ENCODE results near the gene ROR1.
A peak's percentile ranks its signal among the peaks of the same experiment; 100 is the strongest.
"Not testable (repeated sequence)": the region's sequence is repeated elsewhere in the genome, so short reads cannot be mapped to it uniquely, and the experiment has no call there.

Gene ROR1

DNA sequence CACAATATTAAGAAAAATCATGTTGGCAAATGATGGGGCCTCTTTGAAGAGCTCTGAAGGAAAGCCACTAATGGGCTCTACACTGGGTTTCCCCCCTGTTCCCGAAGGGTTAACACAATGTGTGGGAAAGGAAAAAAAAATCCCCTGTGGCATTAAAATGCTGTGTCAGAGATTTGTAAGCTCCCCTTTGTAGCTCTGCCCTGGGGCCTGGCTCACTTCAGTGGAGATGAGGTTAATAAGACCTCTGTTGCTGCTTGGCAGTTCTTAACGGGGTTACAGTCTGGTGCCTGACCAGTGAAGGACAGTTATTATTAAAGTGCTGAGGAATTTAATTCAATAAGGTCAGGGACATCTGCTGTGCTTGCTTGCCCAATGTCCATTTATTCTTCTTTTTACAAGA, 299.9 kb downstream of the ROR1 start:
- in situ Hi-C loops (cut with HindIII; ENCODE audit: low pct_ligation_motif_present, low pct_unique_long_range_greater_than_20kb, low sequenced_read_pairs) = no loop called here
- DNase-seq = no peak

DNA sequence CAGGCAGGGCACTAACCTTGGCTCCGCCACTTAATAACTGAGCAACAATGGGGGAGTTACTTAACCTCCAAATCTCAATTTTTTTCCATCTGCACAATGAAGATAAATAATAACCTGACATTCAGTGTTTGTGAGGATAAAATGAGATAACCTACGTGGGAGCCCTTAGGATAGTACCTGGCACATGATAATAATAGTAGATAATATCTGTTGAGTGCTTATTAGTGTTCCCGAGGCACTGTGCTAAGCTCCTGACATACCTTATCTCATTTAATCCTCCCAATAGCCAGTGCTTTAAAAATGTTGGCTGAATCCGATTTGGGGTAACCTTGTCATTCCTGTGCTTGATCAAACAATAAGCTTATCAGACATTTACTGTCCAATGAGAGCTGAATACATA, 300.9 kb downstream of the ROR1 start:
- in situ Hi-C loops (cut with HindIII; ENCODE audit: low pct_ligation_motif_present, low pct_unique_long_range_greater_than_20kb, low sequenced_read_pairs) = no loop called here
- no peak for DNase-seq

DNA sequence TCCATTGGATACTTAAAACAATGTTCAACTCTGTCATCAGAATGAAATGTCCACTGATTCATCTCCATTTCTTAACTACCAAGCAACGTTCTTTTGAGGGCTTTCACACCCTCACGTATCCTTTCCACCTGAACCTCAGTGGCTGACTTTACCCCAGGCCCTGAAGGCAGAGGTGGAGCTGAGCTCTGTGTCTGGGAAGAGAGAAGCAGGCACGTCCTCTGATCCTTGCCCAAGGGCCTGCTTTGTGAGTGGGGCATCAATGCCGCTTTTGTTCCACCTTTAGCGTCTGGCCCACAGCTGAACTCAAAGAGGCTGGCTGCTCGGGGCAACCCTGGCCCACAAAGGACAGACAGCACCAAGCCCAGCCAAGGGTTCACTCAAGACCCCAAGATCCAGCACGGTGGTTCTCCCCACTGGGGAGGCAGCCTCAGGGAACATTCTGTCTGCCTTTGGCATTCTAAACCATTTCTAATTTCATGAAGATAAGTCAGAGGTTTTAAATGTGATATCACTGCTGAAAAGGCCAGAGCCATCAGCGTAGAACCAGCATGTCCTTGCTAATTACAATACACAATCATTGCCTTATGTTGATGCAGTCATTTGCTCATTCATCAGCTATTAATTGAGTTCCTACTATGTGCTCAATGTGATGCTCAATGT, 303.6 kb downstream of the ROR1 start:
- no peak for DNase-seq
- in situ Hi-C loops (cut with HindIII; ENCODE audit: low pct_ligation_motif_present, low pct_unique_long_range_greater_than_20kb, low sequenced_read_pairs) = no loop called here

DNA sequence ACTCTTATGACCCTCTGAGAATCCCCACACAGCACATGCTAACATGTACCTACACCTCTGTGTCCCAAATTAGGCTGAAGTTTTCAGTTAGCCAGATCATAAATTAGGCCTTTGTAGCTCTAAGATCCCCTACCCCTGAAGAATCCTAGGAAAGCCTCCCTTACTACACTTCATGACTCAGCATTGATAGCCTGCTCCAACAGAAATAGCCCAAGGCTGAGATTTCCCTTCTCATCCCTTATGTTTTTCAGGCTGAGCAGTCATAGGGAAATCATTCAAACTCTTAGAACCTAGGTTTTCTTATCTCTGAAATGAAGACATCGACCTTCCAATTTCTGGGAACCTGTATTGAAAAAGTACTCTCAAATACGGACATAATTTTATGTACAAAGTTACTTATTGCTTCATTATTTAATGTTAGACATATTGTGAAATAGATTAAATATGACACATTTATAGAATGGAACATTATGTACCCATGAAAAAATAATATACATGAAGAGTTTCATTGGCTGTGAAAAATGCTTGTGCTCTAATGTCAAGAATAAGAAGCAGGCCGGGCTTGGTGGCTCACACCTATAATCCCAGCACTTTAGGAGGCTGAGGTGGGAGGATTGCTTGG, 307.2 kb downstream of the ROR1 start:
- DNase-seq = no peak

DNA sequence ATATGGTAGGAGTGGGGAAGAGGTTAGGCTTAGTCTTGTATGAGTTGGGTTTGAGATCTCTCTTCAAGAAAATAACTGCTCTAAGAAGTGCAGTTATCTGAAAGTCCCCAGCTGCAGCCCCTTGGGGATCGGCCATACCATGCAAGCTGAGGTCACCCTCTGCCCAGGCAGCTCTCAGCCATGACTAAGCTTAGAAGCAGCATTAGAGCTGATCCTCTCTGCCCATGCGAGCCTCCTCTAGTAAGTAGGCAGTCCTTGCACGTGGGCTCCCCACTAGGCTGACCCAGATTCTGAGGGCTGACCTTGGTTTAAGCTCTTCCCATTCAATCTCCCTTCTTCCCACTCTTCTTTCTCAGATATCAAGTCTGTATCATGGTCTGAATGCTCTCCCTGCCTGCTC, 308.6 kb downstream of the ROR1 start:
- in situ Hi-C loops (cut with HindIII; ENCODE audit: low pct_ligation_motif_present, low pct_unique_long_range_greater_than_20kb, low sequenced_read_pairs) = no loop called here
- peak; percentile 60 for DNase-seq

More for the DNA sequence above, 307.2 kb downstream of the ROR1 start:
- in situ Hi-C loops (cut with HindIII; ENCODE audit: low pct_ligation_motif_present, low pct_unique_long_range_greater_than_20kb, low sequenced_read_pairs) = no loop called here

DNA sequence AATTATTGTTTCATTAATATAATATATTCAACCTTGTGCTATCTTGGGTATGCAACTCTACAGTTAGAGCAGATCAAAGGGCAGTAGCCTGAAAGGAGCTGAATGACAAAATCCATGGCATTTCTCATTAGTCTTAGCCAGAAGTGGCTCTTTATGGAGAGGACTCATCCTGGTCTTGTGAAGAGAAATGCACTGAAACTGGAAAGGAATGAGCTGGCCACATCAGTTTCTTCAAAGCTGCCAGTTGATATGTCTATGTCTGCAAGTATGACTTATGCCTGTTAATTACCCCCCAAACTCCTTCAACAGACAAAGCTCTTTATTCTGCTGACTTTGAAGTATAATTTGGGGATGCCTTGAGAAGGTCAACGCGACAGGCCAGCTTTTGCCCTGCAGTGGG, 310.6 kb downstream of the ROR1 start:
- no peak for DNase-seq
- in situ Hi-C loops (cut with HindIII; ENCODE audit: low pct_ligation_motif_present, low pct_unique_long_range_greater_than_20kb, low sequenced_read_pairs) = no loop called here

DNA sequence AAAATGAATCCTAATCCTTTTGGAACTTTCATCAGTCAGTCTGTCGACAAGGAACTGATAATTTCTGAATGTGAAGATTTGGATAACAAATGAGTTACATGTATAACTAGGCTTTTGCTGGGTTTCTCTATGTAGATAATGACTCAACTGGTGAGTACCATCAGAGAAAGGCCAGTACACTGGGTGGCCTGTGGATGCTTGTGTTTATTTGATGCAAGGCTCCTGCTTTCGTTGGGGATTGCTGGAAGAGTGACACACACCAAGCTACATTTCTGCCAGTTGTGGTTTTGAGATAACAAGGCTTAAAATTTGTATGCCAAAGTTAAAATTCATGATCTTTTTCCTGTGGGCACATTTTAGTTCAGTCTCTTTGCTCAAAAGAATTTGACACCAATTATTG, 314.0 kb downstream of the ROR1 start:
- in situ Hi-C loops (cut with HindIII; ENCODE audit: low pct_ligation_motif_present, low pct_unique_long_range_greater_than_20kb, low sequenced_read_pairs) = no loop called here
- DNase-seq = no peak

DNA sequence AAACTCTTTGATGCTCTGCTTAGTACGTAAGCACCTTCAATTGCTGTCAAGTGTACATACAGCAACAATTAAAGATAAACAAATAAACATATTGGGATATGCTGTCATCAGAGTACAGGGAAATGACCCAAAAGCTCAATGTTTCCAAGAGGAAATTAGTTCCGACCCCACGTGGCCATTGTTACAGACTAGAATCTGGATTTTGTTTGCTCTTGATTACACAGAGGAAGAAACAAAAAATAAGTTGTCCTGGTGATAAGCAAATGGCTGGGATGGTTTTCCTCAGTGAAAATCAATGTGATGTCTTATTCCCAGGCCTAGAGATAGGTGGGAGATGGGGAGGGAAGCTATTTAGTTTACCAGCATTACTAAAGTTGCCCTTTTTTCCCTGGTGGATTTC, 316.6 kb downstream of the ROR1 start:
- no peak for DNase-seq
- in situ Hi-C loops (cut with HindIII; ENCODE audit: low pct_ligation_motif_present, low pct_unique_long_range_greater_than_20kb, low sequenced_read_pairs) = no loop called here

DNA sequence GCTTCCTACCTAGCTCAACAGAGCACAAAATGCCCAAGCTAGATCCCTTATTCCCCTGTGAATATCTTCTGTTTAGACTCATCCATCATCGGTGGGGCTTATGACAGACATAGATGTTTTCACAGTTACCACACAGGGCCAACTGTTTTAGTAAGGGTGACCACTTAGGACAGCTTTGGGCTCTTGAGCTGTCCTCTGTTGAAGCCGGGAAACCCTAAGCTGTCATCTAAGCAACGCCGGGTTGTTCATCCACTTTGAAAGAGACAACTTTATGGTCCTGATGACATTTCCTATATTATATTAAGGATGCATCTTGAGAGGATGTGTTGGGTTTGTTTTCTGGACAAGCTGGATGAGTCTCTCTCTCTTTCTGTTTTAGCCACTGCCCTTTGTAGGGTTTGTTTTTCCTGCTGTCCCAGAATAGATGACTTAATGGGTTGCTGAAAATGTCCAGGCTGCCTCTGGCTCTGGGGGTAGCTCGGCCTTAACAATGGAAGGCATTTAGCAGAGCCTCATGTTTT, 319.1 kb downstream of the ROR1 start:
- in situ Hi-C loops (cut with HindIII; ENCODE audit: low pct_ligation_motif_present, low pct_unique_long_range_greater_than_20kb, low sequenced_read_pairs) = no loop called here
- no peak for DNase-seq

DNA sequence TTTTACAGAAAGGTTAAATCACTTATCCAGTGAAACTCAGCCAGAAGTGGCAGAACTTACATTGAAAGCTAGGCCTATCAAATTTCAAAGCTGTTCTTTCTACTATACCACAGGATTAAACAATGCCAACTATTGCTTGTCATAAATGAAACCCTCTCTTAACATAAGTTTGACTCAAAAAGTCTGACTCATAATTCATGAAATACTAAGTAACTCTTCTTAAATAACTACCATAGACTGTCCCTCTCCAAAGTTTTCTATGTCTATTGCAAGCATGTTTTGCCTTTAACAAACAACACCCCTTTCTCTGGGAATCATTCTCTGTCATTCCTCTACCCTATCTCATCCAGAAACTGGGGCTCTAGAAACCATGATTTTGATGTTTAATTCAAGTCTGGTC, 320.1 kb downstream of the ROR1 start:
- no peak for DNase-seq

DNA sequence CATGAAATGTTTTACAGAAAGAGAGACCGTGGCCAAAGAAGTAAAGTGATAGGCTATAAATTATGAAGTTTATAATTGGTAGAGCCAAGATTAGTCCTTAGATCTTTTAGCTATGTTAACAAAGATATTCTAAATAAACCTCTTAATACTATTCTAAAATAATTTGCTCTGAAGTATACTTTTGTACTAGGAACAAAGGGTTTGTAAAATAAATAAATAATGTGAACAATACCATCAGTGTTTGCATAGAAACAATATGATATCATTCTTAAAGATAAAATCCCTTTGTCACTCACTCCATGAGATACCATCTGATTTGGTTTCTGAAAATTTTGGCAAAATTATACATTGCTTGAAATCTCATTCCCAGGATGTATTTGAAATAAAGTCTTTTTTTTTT, 322.0 kb downstream of the ROR1 start:
- in situ Hi-C loops (cut with HindIII; ENCODE audit: low pct_ligation_motif_present, low pct_unique_long_range_greater_than_20kb, low sequenced_read_pairs) = no loop called here
- no peak for DNase-seq

More for the DNA sequence above, 320.1 kb downstream of the ROR1 start:
- in situ Hi-C loops (cut with HindIII; ENCODE audit: low pct_ligation_motif_present, low pct_unique_long_range_greater_than_20kb, low sequenced_read_pairs) = no loop called here

DNA sequence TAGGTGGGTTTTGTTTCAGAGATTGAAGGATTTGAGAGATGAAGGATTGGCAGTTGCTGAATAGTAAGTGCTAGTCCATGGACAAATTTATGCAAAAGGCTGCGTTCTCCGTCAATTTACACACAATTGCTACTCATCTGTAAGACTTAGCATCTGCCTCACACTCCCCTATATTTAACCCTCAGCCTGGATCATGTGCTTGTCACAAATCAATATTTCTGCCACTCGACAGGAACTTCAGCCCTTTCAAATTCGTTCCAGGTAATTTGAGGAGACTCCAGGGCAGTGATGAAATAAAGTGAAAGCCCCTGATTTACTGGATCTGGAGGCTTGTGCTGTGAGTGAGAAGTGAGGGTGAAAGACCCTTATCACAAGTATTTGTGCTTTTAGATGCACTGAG, 324.0 kb downstream of the ROR1 start:
- in situ Hi-C loops (cut with HindIII; ENCODE audit: low pct_ligation_motif_present, low pct_unique_long_range_greater_than_20kb, low sequenced_read_pairs) = no loop called here
- DNase-seq = no peak

DNA sequence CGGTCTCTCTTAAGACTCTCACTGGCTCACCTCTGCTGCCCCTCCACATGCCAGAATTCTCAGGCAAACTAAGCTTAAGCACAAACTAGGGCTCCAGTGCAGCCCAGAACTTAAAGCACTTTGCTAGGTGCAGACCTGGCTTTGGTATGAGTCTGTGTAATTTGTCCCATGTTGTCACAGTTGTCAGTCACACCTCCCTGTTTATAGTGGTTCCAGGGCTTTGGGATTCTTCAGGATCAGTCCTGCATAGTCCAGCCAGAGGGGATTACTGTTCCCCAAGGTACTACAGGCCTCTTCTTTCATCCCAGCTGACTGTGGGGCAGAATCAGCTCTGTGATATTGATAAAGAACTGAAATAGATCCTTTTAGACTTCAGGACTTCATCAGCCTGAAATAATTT, 324.6 kb downstream of the ROR1 start:
- in situ Hi-C loops (cut with HindIII; ENCODE audit: low pct_ligation_motif_present, low pct_unique_long_range_greater_than_20kb, low sequenced_read_pairs) = no loop called here
- DNase-seq = no peak

DNA sequence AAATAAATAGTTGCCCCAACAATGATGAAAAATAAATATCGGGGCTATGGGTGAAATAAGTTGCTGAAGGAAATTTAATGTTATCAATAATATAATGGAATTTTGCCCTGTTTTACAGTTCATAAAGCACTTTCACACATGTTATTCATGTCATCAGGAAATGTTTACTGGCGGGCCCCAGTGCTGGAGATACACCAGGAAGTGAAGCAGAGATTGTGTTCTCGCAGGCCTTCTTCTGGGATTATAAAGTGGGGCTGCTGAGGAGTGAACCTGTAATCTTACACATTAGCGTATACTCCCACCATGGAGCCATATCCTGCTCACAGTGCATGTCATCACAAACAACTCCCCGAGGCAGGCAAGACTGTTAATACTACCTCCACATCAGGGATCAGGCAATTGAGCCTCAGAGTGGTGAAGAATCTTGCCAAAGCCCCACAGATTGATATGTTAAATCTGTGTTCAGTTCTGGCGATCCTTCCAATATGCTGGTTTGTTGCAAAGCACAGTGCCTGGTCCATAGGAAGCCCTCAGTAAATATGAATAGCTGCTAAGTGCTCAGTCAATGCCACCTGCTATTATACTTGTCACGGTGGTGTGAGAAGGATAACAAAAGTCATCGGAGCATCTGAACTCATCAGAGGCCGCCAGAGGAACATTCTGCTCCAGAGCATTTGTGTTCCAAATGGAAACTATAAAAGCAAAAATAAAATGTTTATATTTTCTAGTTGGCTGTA, 325.2 kb downstream of the ROR1 start:
- no peak for DNase-seq
- in situ Hi-C loops (cut with HindIII; ENCODE audit: low pct_ligation_motif_present, low pct_unique_long_range_greater_than_20kb, low sequenced_read_pairs) = no loop called here

DNA sequence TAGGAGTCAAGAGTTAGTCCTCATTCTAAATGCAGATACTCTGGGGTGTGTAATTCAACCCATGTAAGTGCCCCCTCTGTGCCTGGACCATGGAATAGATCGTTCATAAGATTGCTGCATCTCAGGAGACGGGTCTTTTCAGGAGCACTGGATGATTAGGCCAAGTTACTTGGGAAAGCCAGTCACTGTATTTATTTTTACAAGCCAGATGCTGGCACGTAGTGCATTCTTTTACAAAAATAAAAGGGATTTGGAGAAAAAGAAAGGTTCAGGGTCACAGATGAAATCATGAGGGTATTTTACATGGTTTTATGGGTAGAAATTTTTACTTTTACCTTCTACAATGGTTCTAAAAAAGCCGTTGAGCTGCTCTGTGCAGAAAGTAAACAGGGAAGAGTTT, 327.0 kb downstream of the ROR1 start:
- in situ Hi-C loops (cut with HindIII; ENCODE audit: low pct_ligation_motif_present, low pct_unique_long_range_greater_than_20kb, low sequenced_read_pairs) = no loop called here

DNA sequence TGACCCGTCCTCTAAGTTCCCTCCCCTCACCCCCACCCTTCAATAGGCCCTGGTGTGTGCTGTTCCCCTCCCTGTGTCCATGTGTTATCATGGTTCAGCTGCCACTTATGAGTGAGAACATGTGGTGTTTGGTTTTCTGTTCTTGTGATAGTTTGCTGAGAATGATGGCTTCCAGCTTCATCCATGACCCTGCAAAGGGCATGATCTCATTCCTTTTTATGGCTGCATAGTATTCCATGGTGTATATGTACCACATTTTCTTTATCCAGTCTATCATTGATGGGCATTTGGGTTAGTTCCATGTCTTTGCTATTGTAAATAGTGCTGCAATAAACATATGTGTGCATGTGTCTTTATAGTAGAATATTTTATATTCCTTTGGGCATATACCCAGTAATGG, 330.8 kb downstream of the ROR1 start:
- in situ Hi-C loops (cut with HindIII; ENCODE audit: low pct_ligation_motif_present, low pct_unique_long_range_greater_than_20kb, low sequenced_read_pairs); DNase-seq: not testable (repeated sequence)

More for the DNA sequence above, 327.0 kb downstream of the ROR1 start:
- DNase-seq = no peak

DNA sequence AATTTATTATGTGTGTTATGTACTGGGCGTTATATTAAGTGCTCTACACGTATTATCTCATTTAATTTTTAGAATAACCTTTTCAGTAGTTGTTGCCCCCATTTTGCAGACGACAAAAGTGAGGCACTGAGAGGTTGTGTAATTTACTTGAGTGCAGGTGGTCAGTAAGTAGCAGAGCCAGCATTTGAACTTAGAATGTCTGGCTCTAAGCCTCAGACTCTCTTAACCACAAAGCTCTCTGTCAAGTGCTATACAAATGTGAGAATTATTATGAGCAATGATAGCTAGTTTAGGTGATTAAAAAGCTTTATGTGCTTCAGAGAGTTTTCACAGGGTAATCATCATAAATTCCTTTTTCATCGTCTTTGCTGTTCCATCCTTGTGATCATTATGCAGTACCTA, 333.3 kb downstream of the ROR1 start:
- DNase-seq = no peak
- in situ Hi-C loops (cut with HindIII; ENCODE audit: low pct_ligation_motif_present, low pct_unique_long_range_greater_than_20kb, low sequenced_read_pairs) = no loop called here

DNA sequence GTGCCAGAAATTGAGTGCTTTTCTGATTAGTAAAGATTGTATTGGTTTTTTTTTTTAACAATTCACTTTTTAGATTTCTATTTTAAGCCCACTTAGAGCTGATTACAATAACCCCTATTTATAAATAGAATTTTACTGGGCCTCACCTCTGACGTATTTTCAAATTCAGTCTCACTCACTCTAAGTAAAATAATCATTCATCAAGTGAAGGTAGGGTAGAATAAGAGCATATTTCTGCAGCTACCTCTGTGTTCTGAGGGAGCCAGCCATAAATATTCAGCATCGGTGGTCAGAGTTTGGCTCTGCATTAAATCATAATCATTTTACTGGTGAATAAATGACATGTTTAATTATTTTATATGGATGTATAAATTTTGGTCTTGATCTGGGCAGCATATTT, 333.8 kb downstream of the ROR1 start:
- in situ Hi-C loops (cut with HindIII; ENCODE audit: low pct_ligation_motif_present, low pct_unique_long_range_greater_than_20kb, low sequenced_read_pairs) = no loop called here
- no peak for DNase-seq

DNA sequence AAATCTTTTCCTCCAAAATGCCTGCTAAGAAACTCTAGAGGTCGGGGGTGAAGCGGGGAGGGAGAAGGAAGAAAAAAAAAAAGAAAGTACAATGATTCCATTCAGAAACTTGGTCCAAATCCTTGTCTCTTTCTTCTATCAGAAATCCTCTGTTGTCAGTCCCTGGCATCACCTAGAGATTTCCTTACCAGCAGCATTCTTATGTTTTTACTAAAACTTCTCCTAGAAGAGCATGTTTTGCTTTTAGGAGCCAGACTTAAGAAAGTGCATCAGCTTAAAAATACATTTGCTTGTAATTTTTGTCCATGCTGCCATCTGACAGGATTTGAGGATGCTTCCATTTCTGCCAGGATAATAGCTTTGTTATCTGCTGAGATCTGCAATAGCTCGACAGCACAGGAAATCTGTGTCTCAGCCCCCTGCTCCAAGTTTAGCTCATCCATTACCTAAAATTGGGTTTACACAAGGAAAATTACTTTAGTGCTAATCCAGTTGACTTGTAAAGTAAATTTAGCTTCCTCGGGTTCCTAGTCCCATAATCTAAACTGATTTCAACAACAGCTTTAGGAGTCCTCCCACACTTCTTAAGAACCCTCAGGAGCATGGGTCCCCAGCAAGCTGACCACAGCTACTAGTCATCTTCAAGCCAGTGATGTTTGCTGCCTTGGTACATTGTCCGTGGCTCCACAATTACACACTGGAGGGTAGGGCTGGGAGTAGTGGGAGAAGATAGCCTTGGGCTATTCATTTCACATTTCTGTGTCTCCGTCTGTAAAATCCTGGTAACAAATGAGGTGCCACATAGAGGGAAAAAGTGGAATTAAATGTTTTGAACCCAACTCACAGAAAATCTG, 337.3 kb downstream of the ROR1 start:
- in situ Hi-C loops (cut with HindIII; ENCODE audit: low pct_ligation_motif_present, low pct_unique_long_range_greater_than_20kb, low sequenced_read_pairs) = no loop called here
- no peak for DNase-seq

All from ACHN (cell line).